Measurements from ENCODE around the gene OR10W1. TPM values are rescaled to one million over a fixed set of nuclear protein-coding genes. Genes with fewer than 3 reads are reported as not detected.

Gene OR10W1
- total RNA-seq (not detected in 2 replicates), polyA plus RNA-seq (not detected in 2 replicates), polyA minus RNA-seq (0.14 TPM in 1 of 2 replicates, not detected in the other)
- total RNA-seq (2013) = not detected

- Histone ChIP-seq H3K4me2 (replicated peaks; ENCODE audit: low read depth, low read length, poor library complexity, severe bottlenecking) (no peak within 1 kb of the TSS), H3K9me3 (ENCODE audit: control extremely low read depth in 1 of 3, control insufficient read depth in 2 of 3, insufficient read depth in 1 of 3, low read length in 2 of 3) (peaks cover 0 to 3% (median 1%) of the 10 kb centered on the region in 3 donors), H3K9ac (ENCODE audit: low read length) (no peak within 1 kb of the TSS), H3K27me3 (replicated peaks in 1 of 4; ENCODE audit: control extremely low read depth in 1 of 4, control insufficient read depth in 3 of 4, insufficient read depth in 4 of 4, low read length in 3 of 4) (peaks cover 0 to 2% (median 0%) of the 10 kb centered on the region in 4 experiments), H3K4me3 (ENCODE audit: control extremely low read depth in 1 of 5, extremely low read depth in 1 of 5, insufficient read depth in 1 of 5, low read depth in 2 of 5, low read length in 4 of 5) (no peak within 1 kb of the TSS), H3K4me1 (ENCODE audit: control insufficient read depth in 2 of 2, insufficient read depth in 2 of 2, low read length in 2 of 2) (no peaks in the 10 kb centered on the region), H2AFZ (ENCODE audit: insufficient read depth, low read depth, low read length, poor library complexity, severe bottlenecking) (no peak within 1 kb of the TSS), H4K20me1 (ENCODE audit: control insufficient read depth, insufficient read depth, low read length, poor library complexity, severe bottlenecking) (no peaks in the 10 kb centered on the region), H3K79me2 (ENCODE audit: control insufficient read depth, insufficient read depth, low read length) (no peaks in the 10 kb centered on the region), H3K36me3 (replicated peaks in 1 of 2; ENCODE audit: control extremely low read depth in 1 of 2, control insufficient read depth in 1 of 2, extremely low read depth in 1 of 2, insufficient read depth in 2 of 2, low read length in 1 of 2) (no peaks in the 10 kb centered on the region), H3K27ac (ENCODE audit: low read length in 2 of 2) (no peak within 1 kb of the TSS)
- DNase-seq (no peak), ATAC-seq (ENCODE audit: low read depth) (no peak)
- no peaks in the 10 kb centered on the region for H3K4me1 Mint-ChIP-seq
- no CpG with 5 or more reads among the region's 2 CpGs for WGBS (ENCODE audit: insufficient coverage)
- ChIA-PET CTCF (no interaction called here), POLR2A (no interaction called here)
- peaks cover 29% of the 10 kb centered on the region for H3K27me3 Mint-ChIP-seq
- no peaks in the 10 kb centered on the region for H3K9me3 Mint-ChIP-seq (ENCODE audit: insufficient read depth)
- TF ChIP-seq EZH2 (IDR thresholded peaks at IDR 0.05; ENCODE audit: borderline replicate concordance, insufficient read depth, low read depth, low read length, poor library complexity, severe bottlenecking) (no peak), CTCF (IDR thresholded peaks at IDR 0.05) (no peak)
- no peak within 1 kb of the TSS for H3K4me3 Mint-ChIP-seq
- intact Hi-C loops (cut with micrococcal nuclease) = no loop called here
- no peak within 1 kb of the TSS for H3K27ac Mint-ChIP-seq
Observed at GRCh38 chr11:58268142-58268541, at the start of gene OR10W1. Gene OR10W1, minus strand, starts transcription at chr11:58268260. Its CDS starts 402 bp downstream, at chr11:58267858.

GRCh38 chr11:58316142-58316541, 48.1 kb upstream of the OR10W1 start:
- no peak overlapping the region for H2AFZ ChIP-seq (ENCODE audit: insufficient read depth, low read depth, low read length, poor library complexity, severe bottlenecking)
- H4K20me1 ChIP-seq (ENCODE audit: control insufficient read depth, insufficient read depth, low read length, poor library complexity, severe bottlenecking) = no peaks in the 10 kb centered on the region
- no peaks in the 10 kb centered on the region for H3K79me2 ChIP-seq (ENCODE audit: control insufficient read depth, insufficient read depth, low read length)
- TF ChIP-seq CTCF (IDR thresholded peaks at IDR 0.05) = no peak
- no peak for TF ChIP-seq EZH2 (IDR thresholded peaks at IDR 0.05; ENCODE audit: borderline replicate concordance, insufficient read depth, low read depth, low read length, poor library complexity, severe bottlenecking)
- no peak for ATAC-seq (ENCODE audit: low read depth)
- H3K27ac Mint-ChIP-seq = no peak overlapping the region
- intact Hi-C loops (cut with micrococcal nuclease) = no loop called here
- H3K4me3 Mint-ChIP-seq = no peak overlapping the region
- DNase-seq = no peak
- ChIA-PET POLR2A (no interaction called here), CTCF (no interaction called here)
- no peaks in the 10 kb centered on the region for H3K4me1 Mint-ChIP-seq
- no peak overlapping the region for H3K4me2 ChIP-seq (replicated peaks; ENCODE audit: low read depth, low read length, poor library complexity, severe bottlenecking)
- no peaks in the 10 kb centered on the region for H3K9me3 Mint-ChIP-seq (ENCODE audit: insufficient read depth)
- no peaks in the 10 kb centered on the region for H3K4me1 ChIP-seq (ENCODE audit: control insufficient read depth in 2 of 2, insufficient read depth in 2 of 2, low read length in 2 of 2)
- no peaks in the 10 kb centered on the region for H3K27me3 ChIP-seq (replicated peaks in 1 of 4; ENCODE audit: control extremely low read depth in 1 of 4, control insufficient read depth in 3 of 4, insufficient read depth in 4 of 4, low read length in 3 of 4)
- peaks cover 0 to 4% (median 0%) of the 10 kb centered on the region in 3 donors for H3K9me3 ChIP-seq (ENCODE audit: control extremely low read depth in 1 of 3, control insufficient read depth in 2 of 3, insufficient read depth in 1 of 3, low read length in 2 of 3)
- H3K9ac ChIP-seq (ENCODE audit: low read length) = no peak overlapping the region
- no peak overlapping the region for H3K4me3 ChIP-seq (ENCODE audit: control extremely low read depth in 1 of 5, extremely low read depth in 1 of 5, insufficient read depth in 1 of 5, low read depth in 2 of 5, low read length in 4 of 5)
- peaks cover 13% of the 10 kb centered on the region for H3K27me3 Mint-ChIP-seq
- H3K36me3 ChIP-seq (replicated peaks in 1 of 2; ENCODE audit: control extremely low read depth in 1 of 2, control insufficient read depth in 1 of 2, extremely low read depth in 1 of 2, insufficient read depth in 2 of 2, low read length in 1 of 2) = no peaks in the 10 kb centered on the region
- WGBS (ENCODE audit: insufficient coverage) = no CpG with 5 or more reads among the region's 2 CpGs
- no peak overlapping the region for H3K27ac ChIP-seq (ENCODE audit: low read length in 2 of 2)
